DND-41 (cell line): ENCODE measurements around the gene DOCK9.

Experiments used
- EZH2 ChIP-seq: IDR thresholded peaks from 3 replicates; pipeline ENCODE4 v1.6.1; 2012; ENCODE audit warnings: borderline replicate concordance, low read depth, mild to moderate bottlenecking, moderate library complexity, low read length, inconsistent platforms; ENCODE audit not compliant: severe bottlenecking
- TF ChIP-seq, protein P1 (sequence below): IDR thresholded peaks from 2 replicates; pipeline ENCODE4 v1.5.1; 2012; ENCODE audit warnings: borderline replicate concordance, low read length, moderate library complexity, mild to moderate bottlenecking; ENCODE audit not compliant: poor library complexity, severe bottlenecking; ENCODE audit errors: extremely low read depth

DNA sequence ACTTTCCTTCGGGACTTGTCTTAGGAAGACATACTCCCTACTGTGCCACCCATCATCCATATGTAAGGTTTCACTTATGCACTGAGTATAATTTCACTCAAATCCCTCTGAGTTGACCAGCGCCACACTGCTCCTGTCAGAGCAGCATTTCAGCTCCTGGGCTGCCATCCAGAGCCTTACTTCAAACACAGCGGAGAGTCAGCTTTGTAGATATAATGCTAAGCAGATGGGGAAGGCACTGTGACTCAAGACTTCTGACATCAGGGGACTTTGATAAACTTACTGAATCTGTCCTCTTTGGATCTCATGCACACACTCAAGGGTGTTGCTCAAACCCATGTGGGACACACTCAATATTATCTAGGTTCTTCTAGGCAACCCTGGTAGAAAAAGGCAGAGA, 34.9 kb downstream of the DOCK9 start:
- TF ChIP-seq, protein P1, sequence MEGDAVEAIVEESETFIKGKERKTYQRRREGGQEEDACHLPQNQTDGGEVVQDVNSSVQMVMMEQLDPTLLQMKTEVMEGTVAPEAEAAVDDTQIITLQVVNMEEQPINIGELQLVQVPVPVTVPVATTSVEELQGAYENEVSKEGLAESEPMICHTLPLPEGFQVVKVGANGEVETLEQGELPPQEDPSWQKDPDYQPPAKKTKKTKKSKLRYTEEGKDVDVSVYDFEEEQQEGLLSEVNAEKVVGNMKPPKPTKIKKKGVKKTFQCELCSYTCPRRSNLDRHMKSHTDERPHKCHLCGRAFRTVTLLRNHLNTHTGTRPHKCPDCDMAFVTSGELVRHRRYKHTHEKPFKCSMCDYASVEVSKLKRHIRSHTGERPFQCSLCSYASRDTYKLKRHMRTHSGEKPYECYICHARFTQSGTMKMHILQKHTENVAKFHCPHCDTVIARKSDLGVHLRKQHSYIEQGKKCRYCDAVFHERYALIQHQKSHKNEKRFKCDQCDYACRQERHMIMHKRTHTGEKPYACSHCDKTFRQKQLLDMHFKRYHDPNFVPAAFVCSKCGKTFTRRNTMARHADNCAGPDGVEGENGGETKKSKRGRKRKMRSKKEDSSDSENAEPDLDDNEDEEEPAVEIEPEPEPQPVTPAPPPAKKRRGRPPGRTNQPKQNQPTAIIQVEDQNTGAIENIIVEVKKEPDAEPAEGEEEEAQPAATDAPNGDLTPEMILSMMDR = no peak
- TF ChIP-seq EZH2 = no peak
